WERI-Rb-1 (cell line): ENCODE measurements around the gene NUTM1.

Experiments
- DNase-seq: peaks from one replicate; pipeline ENCODE4 v3.0.0-alpha.2; 2020
- H3K27ac ChIP-seq: fragments of 250-450 bp; sonication (Bioruptor Pico); 2 replicates; pipeline ENCODE4 v1.5.1; 2020; ENCODE audit warnings: mild to moderate bottlenecking, moderate library complexity
- H3K27me3 ChIP-seq: fragments of 250-450 bp; sonication (Bioruptor Pico); 2 replicates; pipeline ENCODE4 v1.5.1; 2021; ENCODE audit warnings: mild to moderate bottlenecking, low read depth, moderate library complexity; ENCODE audit not compliant: insufficient read depth, severe bottlenecking
- H3K36me3 ChIP-seq: fragments of 250-450 bp; sonication (Bioruptor Pico); 2 replicates; pipeline ENCODE4 v1.5.1; 2020; ENCODE audit warnings: mild to moderate bottlenecking, moderate library complexity
- H3K4me3 ChIP-seq: 2 replicates; pipeline ENCODE4 v1.5.1; 2011; ENCODE audit warnings: low read depth, mild to moderate bottlenecking, control low read depth, low read length
- H3K9me3 ChIP-seq: fragments of 250-450 bp; sonication (Bioruptor Pico); 2 replicates; pipeline ENCODE4 v1.5.1; 2021; ENCODE audit warnings: mild to moderate bottlenecking, moderate library complexity; ENCODE audit not compliant: severe bottlenecking
- TF ChIP-seq, protein P1 (sequence below): IDR thresholded peaks from 2 replicates; pipeline ENCODE4 v1.5.1; 2011; ENCODE audit warnings: low read depth, mild to moderate bottlenecking, control low read depth, inconsistent platforms, low read length

Gene NUTM1

DNA sequence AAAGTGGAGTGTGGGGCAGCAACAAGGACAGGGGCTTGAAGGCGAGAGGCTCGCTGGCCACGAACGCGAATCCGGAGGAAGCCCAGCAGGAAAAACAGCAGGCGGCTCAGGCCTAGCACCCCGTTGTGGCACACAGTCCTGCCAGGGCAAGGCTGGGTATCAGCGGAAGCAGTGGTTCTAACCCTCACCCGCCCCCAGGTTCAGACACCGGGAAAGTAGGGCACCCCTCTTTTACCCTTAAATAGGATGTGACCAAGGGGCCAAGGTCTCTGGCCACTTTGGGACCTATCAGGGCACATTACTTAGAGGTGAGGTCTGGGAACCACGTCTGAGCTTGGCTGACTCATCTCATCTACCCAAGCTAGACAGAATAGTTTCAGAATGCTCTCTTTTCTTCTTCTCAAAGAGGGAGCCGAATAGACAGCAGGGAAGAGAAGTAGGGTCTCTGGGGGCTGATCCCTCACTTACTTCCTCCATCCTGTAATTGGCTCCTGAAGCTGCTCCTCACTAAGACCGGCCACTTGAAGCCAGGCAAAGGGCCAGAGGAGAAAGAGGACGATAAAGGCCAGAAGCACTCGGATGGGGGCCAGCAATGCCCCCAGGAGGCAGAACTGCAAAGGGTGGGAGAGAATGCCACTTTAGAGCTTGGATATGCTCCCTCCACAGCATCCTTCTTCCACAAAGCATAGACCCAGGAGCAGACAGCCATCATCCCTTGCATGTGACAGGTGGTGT, 22.1 kb downstream of the NUTM1 start:
- Histone ChIP-seq H3K4me3 (no peak overlapping the region), H3K9me3 (no peaks in the 10 kb centered on the region), H3K27ac (no peak overlapping the region), H3K27me3 (no peaks in the 10 kb centered on the region), H3K36me3 (no peaks in the 10 kb centered on the region)
- no peak for DNase-seq
- TF ChIP-seq, protein P1, sequence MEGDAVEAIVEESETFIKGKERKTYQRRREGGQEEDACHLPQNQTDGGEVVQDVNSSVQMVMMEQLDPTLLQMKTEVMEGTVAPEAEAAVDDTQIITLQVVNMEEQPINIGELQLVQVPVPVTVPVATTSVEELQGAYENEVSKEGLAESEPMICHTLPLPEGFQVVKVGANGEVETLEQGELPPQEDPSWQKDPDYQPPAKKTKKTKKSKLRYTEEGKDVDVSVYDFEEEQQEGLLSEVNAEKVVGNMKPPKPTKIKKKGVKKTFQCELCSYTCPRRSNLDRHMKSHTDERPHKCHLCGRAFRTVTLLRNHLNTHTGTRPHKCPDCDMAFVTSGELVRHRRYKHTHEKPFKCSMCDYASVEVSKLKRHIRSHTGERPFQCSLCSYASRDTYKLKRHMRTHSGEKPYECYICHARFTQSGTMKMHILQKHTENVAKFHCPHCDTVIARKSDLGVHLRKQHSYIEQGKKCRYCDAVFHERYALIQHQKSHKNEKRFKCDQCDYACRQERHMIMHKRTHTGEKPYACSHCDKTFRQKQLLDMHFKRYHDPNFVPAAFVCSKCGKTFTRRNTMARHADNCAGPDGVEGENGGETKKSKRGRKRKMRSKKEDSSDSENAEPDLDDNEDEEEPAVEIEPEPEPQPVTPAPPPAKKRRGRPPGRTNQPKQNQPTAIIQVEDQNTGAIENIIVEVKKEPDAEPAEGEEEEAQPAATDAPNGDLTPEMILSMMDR, result no peak

DNA sequence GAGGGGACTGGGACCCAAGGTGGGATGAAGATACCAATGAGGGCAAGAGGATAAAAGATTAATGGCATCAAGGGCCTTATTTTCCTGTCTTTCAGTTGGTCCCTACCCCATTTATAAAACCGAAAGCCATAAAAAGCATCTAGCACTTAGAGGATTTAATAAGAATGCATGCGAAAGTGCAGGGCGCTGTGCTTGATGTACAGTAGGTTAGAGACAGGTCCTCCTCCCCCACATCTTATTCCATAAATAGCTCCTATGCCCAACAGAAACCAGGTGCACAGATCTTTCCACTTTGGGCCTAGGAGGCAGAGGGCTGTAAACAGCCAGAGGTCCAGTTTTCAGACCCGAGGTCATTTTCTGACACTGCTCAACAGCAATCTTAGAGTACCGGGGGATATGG, 22.7 kb downstream of the NUTM1 start:
- H3K36me3 ChIP-seq, result no peaks in the 10 kb centered on the region
- no peaks in the 10 kb centered on the region for H3K27me3 ChIP-seq
- H3K4me3 ChIP-seq, result peak overlapping the region; percentile 60
- no peak overlapping the region; the same call in 1 of the 2 replicates for H3K27ac ChIP-seq
- TF ChIP-seq, protein P1, result no peak
- DNase-seq, result no peak
- H3K9me3 ChIP-seq, result no peaks in the 10 kb centered on the region

DNA sequence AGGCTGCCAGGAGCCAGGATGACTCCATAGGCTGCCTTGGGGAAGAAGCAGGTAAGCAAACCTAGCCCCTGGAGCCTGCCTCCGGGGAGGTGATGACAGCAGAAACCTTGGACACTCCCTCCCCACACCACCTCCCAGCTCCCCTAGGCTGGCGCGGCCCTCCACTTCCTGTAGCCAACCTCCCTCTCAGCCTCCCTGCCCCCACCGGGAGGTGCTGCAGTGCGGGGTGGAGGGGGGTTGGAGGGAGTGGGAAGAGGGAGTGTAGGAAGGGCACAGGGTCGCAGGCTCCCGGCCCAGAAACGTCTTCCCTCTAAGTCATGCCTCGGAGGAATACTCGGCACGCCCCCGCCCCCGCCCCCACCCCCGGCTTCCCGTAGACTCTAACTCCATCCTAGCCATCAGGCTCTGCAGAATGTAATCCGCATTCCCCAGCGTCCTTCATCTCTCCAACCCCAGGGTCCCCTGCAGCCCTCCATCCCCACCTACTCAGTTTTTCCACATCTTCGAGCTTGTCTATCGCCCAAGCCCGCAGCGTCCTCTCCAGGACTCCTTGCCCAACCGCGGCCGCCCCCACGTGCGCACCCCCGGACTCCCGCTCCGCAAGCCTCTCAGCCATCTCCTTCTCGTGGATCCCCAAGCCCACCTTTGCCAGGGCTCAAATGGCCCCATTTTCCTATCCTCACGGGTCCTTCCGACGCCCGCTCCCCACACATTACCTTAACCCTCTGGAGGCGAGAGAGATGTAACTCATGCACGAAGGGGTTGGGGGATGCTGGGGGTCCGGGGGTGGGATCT, 23.4 kb downstream of the NUTM1 start:
- TF ChIP-seq, protein P1, result 0 out of 2 replicates have a peak, but pooled peaks have one; percentile 9
- DNase-seq, result peak; percentile 80

DNA sequence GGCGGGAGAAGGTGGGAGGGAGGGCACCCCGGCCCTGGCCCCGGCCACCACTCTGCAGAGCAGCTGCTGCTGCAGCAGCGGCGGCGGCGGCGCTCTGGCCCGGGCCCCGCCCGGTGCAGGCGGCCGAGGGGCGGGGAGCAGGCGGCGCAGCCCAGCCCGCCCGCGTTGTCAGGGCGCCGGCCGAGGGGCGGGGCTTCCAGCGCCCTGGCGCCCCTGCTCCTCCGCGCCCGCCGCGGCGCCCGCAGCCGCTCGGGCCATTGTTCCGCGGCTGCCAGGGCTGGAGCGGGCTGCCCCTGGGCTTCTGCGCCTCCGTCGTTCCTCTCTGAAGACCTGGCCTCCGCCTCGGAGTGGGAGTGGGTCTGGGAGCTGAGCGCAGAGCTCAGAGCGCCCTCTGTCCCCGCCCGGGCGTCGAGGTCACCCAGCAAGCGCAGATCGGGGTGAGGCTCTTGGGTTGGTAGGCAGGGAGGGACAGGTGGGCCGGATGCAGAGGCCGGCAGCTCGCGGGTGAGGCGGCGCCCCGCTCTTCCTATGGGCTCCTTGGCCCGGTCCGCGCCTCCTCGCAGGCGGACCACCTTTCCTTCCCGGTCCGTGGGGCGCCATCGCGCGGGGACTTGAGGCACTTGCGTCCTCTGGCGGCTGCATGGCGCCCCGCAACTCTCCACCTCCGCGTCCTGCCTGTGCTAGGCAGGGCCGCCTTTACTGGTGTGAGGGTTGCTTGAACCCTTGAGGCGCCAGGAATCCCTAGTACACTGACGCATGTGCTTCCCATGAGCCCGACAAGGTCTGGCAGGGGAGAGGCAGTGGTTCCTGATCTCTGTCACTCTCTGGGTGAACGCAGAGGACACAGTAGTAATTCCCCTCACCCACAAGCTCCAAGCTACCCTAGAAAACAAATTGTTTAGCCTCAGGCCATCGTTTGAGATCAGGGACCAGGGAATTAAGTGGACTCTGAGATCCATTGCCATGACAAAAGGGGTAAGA, 24.3 kb downstream of the NUTM1 start, which contains the start of gene LPCAT4:
Gene LPCAT4, minus strand, starts transcription at position 96 of the 981 bp plus-strand sequence. CDS start 96 bp downstream, outside the sequence.
- DNase-seq, result peak; percentile 91
- TF ChIP-seq, protein P1, result peak; percentile 97
- H3K4me3 ChIP-seq, result peak within 1 kb of the TSS; percentile 92

More for the DNA sequence above, 23.4 kb downstream of the NUTM1 start:
- no peaks in the 10 kb centered on the region for H3K36me3 ChIP-seq
- H3K9me3 ChIP-seq, result no peaks in the 10 kb centered on the region
- H3K27me3 ChIP-seq, result no peaks in the 10 kb centered on the region
- H3K4me3 ChIP-seq, result peak overlapping the region; percentile 60
- peak overlapping the region; percentile 64 for H3K27ac ChIP-seq

DNA sequence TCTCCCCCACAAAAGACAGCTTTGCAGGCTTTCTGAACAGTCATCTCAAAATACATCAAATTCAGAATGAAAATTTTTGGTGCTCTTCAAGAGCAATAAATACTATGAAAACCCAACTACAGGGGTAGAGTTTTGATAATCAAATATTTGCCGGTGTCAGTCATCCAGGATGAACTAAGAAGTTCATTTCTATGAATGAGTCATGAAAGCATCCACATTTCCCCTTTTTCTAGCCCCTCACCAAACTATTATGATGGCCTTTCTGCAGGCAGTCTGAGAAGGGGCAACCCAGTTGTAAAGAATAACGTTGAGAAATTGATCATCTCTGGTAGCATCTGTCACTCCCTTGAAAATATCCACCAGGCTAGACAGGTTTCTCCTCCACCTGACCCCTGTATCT, 27.0 kb downstream of the NUTM1 start:
- no peak for DNase-seq
- Histone ChIP-seq H3K27ac (no peak overlapping the region), H3K4me3 (no peak overlapping the region), H3K36me3 (no peaks in the 10 kb centered on the region), H3K9me3 (no peaks in the 10 kb centered on the region), H3K27me3 (no peaks in the 10 kb centered on the region)
- TF ChIP-seq, protein P1, result no peak

More for the DNA sequence above, 24.3 kb downstream of the NUTM1 start, which contains the start of gene LPCAT4:
- H3K36me3 ChIP-seq, result no peaks in the 10 kb centered on the region
- H3K9me3 ChIP-seq, result no peaks in the 10 kb centered on the region
- H3K27me3 ChIP-seq, result no peaks in the 10 kb centered on the region
- H3K27ac ChIP-seq, result peak within 1 kb of the TSS; percentile 95
